ENCODE measurements around the gene RAB8B.

- TF ChIP-seq CTCF (IDR thresholded peaks at IDR 0.05; ENCODE audit: low read depth, low read length): no peak
- TF ChIP-seq MYC (IDR thresholded peaks at IDR 0.05; ENCODE audit: low read depth, low read length): no peak
- no peak for TF ChIP-seq POLR2A (IDR thresholded peaks at IDR 0.05; ENCODE audit: extremely low read depth, insufficient read length)
- no peak for TF ChIP-seq MAX (IDR thresholded peaks at IDR 0.05; ENCODE audit: low read depth, low read length)
Measured at GRCh38 chr15:63187589-63188226, 1.7 kb upstream of the RAB8B start.

Data from NB4 (cell line).